Testis (tissue), 2 donors: Measurements from ENCODE around the gene LCLAT1.

Source experiments
- POLR2A ChIP-seq: fragments of 450-650 bp; IDR thresholded peaks from one replicate; pipeline ENCODE4 v1.6.1; 2017; ENCODE audit warnings: antibody characterized with exemption, mild to moderate bottlenecking, moderate library complexity
- TF ChIP-seq, protein P1 (sequence below), 3 experiments: fragments of 450-650 bp in 2 of 3; fragments of 200-600 bp in 1 of 3; sonication (generic) in 1 of 3; IDR thresholded peaks; one replicate each; pipeline ENCODE4 v1.5.1; 2016 to 2019; ENCODE audit warnings: antibody characterized with exemption in 3 of 3, mild to moderate bottlenecking in 2 of 3, moderate library complexity in 1 of 3

DNA sequence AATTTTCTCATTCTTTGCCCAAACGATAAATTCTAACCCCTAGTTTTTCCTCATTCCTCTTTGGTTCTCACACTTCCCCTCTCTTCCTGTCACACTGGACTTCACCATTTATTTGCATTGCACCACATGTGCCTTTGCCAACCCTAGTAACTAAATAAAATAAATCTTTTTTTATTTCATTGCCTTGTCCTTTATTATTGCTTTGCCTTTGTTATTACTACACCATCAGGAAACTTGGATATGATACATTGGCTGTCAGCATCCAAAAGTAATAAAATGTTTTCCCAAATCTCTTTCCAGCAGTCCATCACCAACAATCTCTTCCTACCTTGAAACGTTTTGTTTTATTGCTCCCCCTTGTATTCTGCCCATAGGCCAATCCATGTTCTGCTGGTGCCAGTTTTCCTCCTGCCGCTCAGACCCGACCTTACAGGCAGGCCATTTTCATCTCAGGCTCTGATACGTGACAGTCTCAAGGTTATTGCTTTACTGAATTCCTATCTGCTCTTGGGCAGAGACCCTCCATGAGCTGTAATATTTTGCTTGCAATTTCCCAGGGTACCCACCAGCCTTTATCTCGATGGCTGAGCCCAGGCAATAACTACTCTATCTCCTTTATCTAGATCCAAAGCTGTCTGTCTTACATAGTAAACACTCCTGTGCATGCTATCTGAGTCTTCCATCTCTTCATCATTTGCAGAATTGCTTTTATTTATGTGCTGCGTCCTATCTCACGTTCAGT, 19.3 kb upstream of the LCLAT1 start:
- TF ChIP-seq, protein P1, sequence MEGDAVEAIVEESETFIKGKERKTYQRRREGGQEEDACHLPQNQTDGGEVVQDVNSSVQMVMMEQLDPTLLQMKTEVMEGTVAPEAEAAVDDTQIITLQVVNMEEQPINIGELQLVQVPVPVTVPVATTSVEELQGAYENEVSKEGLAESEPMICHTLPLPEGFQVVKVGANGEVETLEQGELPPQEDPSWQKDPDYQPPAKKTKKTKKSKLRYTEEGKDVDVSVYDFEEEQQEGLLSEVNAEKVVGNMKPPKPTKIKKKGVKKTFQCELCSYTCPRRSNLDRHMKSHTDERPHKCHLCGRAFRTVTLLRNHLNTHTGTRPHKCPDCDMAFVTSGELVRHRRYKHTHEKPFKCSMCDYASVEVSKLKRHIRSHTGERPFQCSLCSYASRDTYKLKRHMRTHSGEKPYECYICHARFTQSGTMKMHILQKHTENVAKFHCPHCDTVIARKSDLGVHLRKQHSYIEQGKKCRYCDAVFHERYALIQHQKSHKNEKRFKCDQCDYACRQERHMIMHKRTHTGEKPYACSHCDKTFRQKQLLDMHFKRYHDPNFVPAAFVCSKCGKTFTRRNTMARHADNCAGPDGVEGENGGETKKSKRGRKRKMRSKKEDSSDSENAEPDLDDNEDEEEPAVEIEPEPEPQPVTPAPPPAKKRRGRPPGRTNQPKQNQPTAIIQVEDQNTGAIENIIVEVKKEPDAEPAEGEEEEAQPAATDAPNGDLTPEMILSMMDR (IDR thresholded peaks at IDR 0.05), result no peak
- no peak for TF ChIP-seq POLR2A
